K562 (cell line): ENCODE measurements around the gene TINAG. TPM values are rescaled to one million over a fixed set of nuclear protein-coding genes. Genes with fewer than 3 reads are reported as not detected.

ENCODE experiments used
- ATAC-seq: fragments of 200-7000 bp; cut with Tn5 transposase; 3 replicates; pipeline ENCODE4 v1.9.1; 2020; ENCODE audit warnings: moderate library complexity
- BruUV-seq: library from RNA; stranded (reverse); fragments of 400-500 nt; replicated peaks from 2 replicates; lab custom pipeline; 2021; lab: Mats Ljungman, UMichigan
- CTCF ChIA-PET: fragments of 300-600 bp; formaldehyde crosslinking; extraction: SDS; loops from one replicate; lab custom pipeline; 2021; ENCODE audit warnings: low intra/inter-chr PET ratio; lab: Yijun Ruan, JAX
- POLR2A ChIA-PET: fragments of 300-600, 350-650 bp; sonication (Branson Sonifier 250); formaldehyde crosslinking; extraction: SDS; loops from one replicate; lab custom pipeline; 2021; ENCODE audit warnings: antibody characterized with exemption, inconsistent platforms; lab: Yijun Ruan, JAX
- DNase-seq, 4 experiments: peaks; one replicate each; pipeline versions ENCODE4 v3.0.0 to v3.0.0-alpha.2; 2011 to 2018; ENCODE audit warnings: low spot score in 3 of 4, mixed read lengths in 3 of 4; ENCODE audit errors: extremely low read depth in 1 of 4
- FAIRE-seq: peaks from 2 replicates; lab custom pipeline; 2011; peaks lifted over from hg19 to GRCh38; lab: Jason Lieb, UNC
- H2AFZ ChIP-seq: 2 replicates; pipeline ENCODE4 v1.6.0; 2011; ENCODE audit warnings: low read depth, low read length, control low read depth, inconsistent platforms
- H3K27ac ChIP-seq: fragments of 200-600 bp; 3 replicates; pipeline ENCODE4 v1.8.0; 2011; ENCODE audit warnings: low read depth, mild to moderate bottlenecking, control low read depth, inconsistent platforms, low read length, moderate library complexity, mixed read lengths; ENCODE audit errors: extremely low read depth
- H3K27me3 ChIP-seq, 2 experiments: fragments of 300-600 bp in 1 of 2; 2 replicates in 1 of 2; 3 replicates in 1 of 2; pipeline versions ENCODE4 v1.6.0 to v1.8.0; 2011; ENCODE audit warnings: inconsistent platforms in 2 of 2, low read length in 2 of 2, mild to moderate bottlenecking in 1 of 2, mixed read lengths in 1 of 2, moderate library complexity in 1 of 2; ENCODE audit not compliant: control insufficient read depth in 2 of 2, insufficient read depth in 2 of 2
- H3K36me3 ChIP-seq: fragments of 300-600 bp; 3 replicates; pipeline ENCODE4 v1.8.0; 2011; ENCODE audit warnings: mild to moderate bottlenecking, low read length, inconsistent platforms; ENCODE audit not compliant: control insufficient read depth, insufficient read depth
- H3K4me1 ChIP-seq, 2 experiments: fragments of 200-600 bp in 1 of 2; replicated peaks in 1 of 2; 2 replicates in 1 of 2; 3 replicates in 1 of 2; pipeline versions ENCODE4 v1.5.1 to v1.8.0; 2011; ENCODE audit warnings: inconsistent platforms in 2 of 2, low read length in 2 of 2, mild to moderate bottlenecking in 1 of 2, mixed read lengths in 1 of 2, moderate library complexity in 1 of 2; ENCODE audit not compliant: control insufficient read depth in 2 of 2, insufficient read depth in 2 of 2
- H3K4me2 ChIP-seq: 2 replicates; pipeline ENCODE4 v1.6.1; 2011; ENCODE audit warnings: low read length, control low read depth, inconsistent platforms, mixed read lengths; ENCODE audit not compliant: insufficient read depth
- H3K4me3 ChIP-seq: fragments of 200-600 bp; sonication (generic), shearing (Covaris generic); 2 replicates; pipeline ENCODE4 v1.5.1; 2016; ENCODE audit warnings: control low read depth, inconsistent platforms
- H3K79me2 ChIP-seq: fragments of 200-600 bp; 3 replicates; pipeline ENCODE4 v1.8.0; 2011; ENCODE audit warnings: low read length, inconsistent platforms; ENCODE audit not compliant: control insufficient read depth, insufficient read depth
- H3K9ac ChIP-seq, 2 experiments: 2 replicates each; pipeline versions ENCODE4 v1.6.0 to v1.6.1; 2011; ENCODE audit warnings: low read depth in 2 of 2, low read length in 2 of 2, control low read depth in 1 of 2, inconsistent platforms in 1 of 2, mild to moderate bottlenecking in 1 of 2, mixed read lengths in 1 of 2; ENCODE audit not compliant: insufficient read depth in 1 of 2
- H3K9me1 ChIP-seq: one replicate; pipeline ENCODE4 v1.6.0; 2011; ENCODE audit warnings: inconsistent platforms, mild to moderate bottlenecking, low read length, moderate library complexity; ENCODE audit not compliant: control insufficient read depth, insufficient read depth
- H3K9me3 ChIP-seq: replicated peaks from 2 replicates; pipeline ENCODE4 v1.5.1; 2011; ENCODE audit warnings: low read depth, low read length, inconsistent platforms; ENCODE audit not compliant: control insufficient read depth, insufficient read depth
- H4K20me1 ChIP-seq: replicated peaks from 2 replicates; pipeline ENCODE4 v1.6.1; 2011; ENCODE audit warnings: low read length, inconsistent platforms, mixed read lengths; ENCODE audit not compliant: control insufficient read depth, insufficient read depth
- CBFA2T2 ChIP-seq: fragments of 450-650 bp; conservative IDR thresholded peaks from 2 replicates; pipeline ENCODE4 v1.6.1; 2017; ENCODE audit warnings: mild to moderate bottlenecking
- CC2D1A ChIP-seq: fragments of 450-650 bp; IDR thresholded peaks from 2 replicates; pipeline ENCODE4 v1.6.1; 2017; ENCODE audit warnings: mild to moderate bottlenecking
- GABPA ChIP-seq: fragments of 200-800 bp; sonication (Bioruptor generic); conservative IDR thresholded peaks from 2 replicates; pipeline ENCODE4 v1.6.1; 2016; ENCODE audit warnings: low read depth, missing genetic modification characterization, missing compliant biosample characterization
- HNRNPK ChIP-seq: fragments of 200-400 bp; formaldehyde crosslinking; IDR thresholded peaks from one replicate; pipeline ENCODE4 v1.6.1; 2018; ENCODE audit warnings: mild to moderate bottlenecking, low read depth, low read length; ENCODE audit not compliant: poor library complexity, severe bottlenecking
- MAFK ChIP-seq: IDR thresholded peaks from 2 replicates; pipeline ENCODE4 v1.6.1; 2011; ENCODE audit warnings: low read length, improper control_type of control experiment
- PCBP1 ChIP-seq: fragments of 200-400 bp; formaldehyde crosslinking; IDR thresholded peaks from 2 replicates; pipeline ENCODE4 v1.6.1; 2018; ENCODE audit warnings: mild to moderate bottlenecking, low read depth, low read length; ENCODE audit not compliant: poor library complexity, severe bottlenecking
- TCF7L2 ChIP-seq: fragments of 150-350 bp; IDR thresholded peaks from 2 replicates; pipeline ENCODE4 v1.6.1; 2016; ENCODE audit warnings: low read depth, mild to moderate bottlenecking, low read length, moderate library complexity
- ZNF232 ChIP-seq: sonication (generic); formaldehyde crosslinking; IDR thresholded peaks from 2 replicates; pipeline ENCODE4 v1.8.0; 2022; ENCODE audit warnings: mild to moderate bottlenecking, missing genetic modification reagents
- ZNF583 ChIP-seq: fragments of 250-450 bp; sonication (Bioruptor Pico); IDR thresholded peaks from 2 replicates; pipeline ENCODE4 v1.4.0; 2020
- ZSCAN29 ChIP-seq: fragments of 450-650 bp; IDR thresholded peaks from 2 replicates; pipeline ENCODE4 v1.6.1; 2017
- WGBS: fragments of 100-300 bp; shearing (Covaris generic); methylation state at CpG from one replicate; pipeline ENCODE4 v1.1.6; 2016; ENCODE audit warnings: low coverage, mixed read lengths; ENCODE audit not compliant: insufficient coverage; ENCODE audit errors: missing lambda C conversion rate; 5-methylcytosine and 5-hydroxymethylcytosine counted together
- in situ Hi-C: fragments of 300-500 bp; cut with MboI; formaldehyde crosslinking; loops from 4 replicates; pipeline ENCODE4 v1.15.0; 2018; ENCODE audit warnings: inconsistent platforms, mixed read lengths
- intact Hi-C: fragments of 100-400 bp; cut with micrococcal nuclease; formaldehyde crosslinking; loops from 2 replicates; pipeline ENCODE4 v1.14.2; 2022
- polyA plus RNA-seq, 8 experiments: library from polyadenylated mRNA; depleted of rRNA in 4 of 8; stranded (reverse) in 5 of 8; unstranded in 3 of 8; fragments of >200 nt; fragmentation: Nextera tagmentation in 2 of 8; fragmentation: Illumina TruSeq in 1 of 8; extraction: Ambion mirVana in 2 of 8; extraction: Trizol in 1 of 8; gene quantifications; 2 replicates each; pipeline versions ENCODE4 v1.2.1 to v1.2.3, GENCODE V29; 2011 to 2014; ENCODE audit warnings: inconsistent platforms in 1 of 8, missing spikeins in 1 of 8
- total RNA-seq, 7 experiments: library from RNA; depleted of rRNA in 6 of 7; stranded (reverse); fragments of >200 nt in 6 of 7; fragmentation: Illumina TruSeq in 2 of 7; extraction: Trizol in 2 of 7; gene quantifications; 2 replicates each; pipeline versions ENCODE4 v1.2.1 to v1.2.3, GENCODE V29; 2011 to 2021; ENCODE audit warnings: low replicate concordance in 1 of 7
- TF ChIP-seq, protein P1 (sequence below): fragments of 450-650 bp; formaldehyde crosslinking; IDR thresholded peaks from 2 replicates; pipeline ENCODE4 v1.4.0; 2020; ENCODE audit warnings: mild to moderate bottlenecking, mixed read lengths
- TF ChIP-seq, protein P2 (sequence below): fragments of 250-450 bp; sonication (Bioruptor Pico); IDR thresholded peaks from 2 replicates; pipeline ENCODE4 v1.5.0; 2020; ENCODE audit warnings: mild to moderate bottlenecking
- TF ChIP-seq, protein P3 (sequence below), 2 experiments: IDR thresholded peaks; 2 replicates each; pipeline ENCODE4 v1.6.1; 2011; ENCODE audit warnings: borderline replicate concordance in 1 of 2, control low read depth in 1 of 2, low read depth in 1 of 2, low read length in 1 of 2, mild to moderate bottlenecking in 1 of 2, mixed read lengths in 1 of 2, moderate library complexity in 1 of 2; ENCODE audit not compliant: insufficient read depth in 1 of 2, insufficient read length in 1 of 2, poor library complexity in 1 of 2, severe bottlenecking in 1 of 2; ENCODE audit errors: extremely low read depth in 1 of 2

The TINAG gene
- total and polyA plus RNA-seq, 9 of the 15 experiments (the other 6 are each of a cell fraction or from before 2014, with no cell fraction given) = not detected

GRCh38 chr6:54428431-54428830 is 120.2 kb downstream of the TINAG start:
- Histone ChIP-seq H3K9me1 (no peaks in the 10 kb centered on the region), H3K4me1 (no peaks in the 10 kb centered on the region), H3K27ac (no peak overlapping the region), H2AFZ (no peak overlapping the region), H3K9ac (no peak overlapping the region), H3K36me3 (no peaks in the 10 kb centered on the region), H3K9me3 (no peaks in the 10 kb centered on the region), H3K79me2 (no peaks in the 10 kb centered on the region), H3K4me2 (no peak overlapping the region), H3K27me3 (no peaks in the 10 kb centered on the region), H4K20me1 (no peaks in the 10 kb centered on the region), H3K4me3 (no peak overlapping the region)
- 0% methylated on average over 1 of the region's 1 CpG for WGBS
- no peak for DNase-seq
- no peak for ATAC-seq
- intact Hi-C loops = no loop called here
- no TSS peak for BruUV-seq
- no peak for FAIRE-seq
- ChIA-PET POLR2A (no interaction called here), CTCF (no interaction called here)
- TF ChIP-seq ZNF232 (CRISPR knock-in tag) (no peak), MAFK (no peak)
- TF ChIP-seq, protein P1, sequence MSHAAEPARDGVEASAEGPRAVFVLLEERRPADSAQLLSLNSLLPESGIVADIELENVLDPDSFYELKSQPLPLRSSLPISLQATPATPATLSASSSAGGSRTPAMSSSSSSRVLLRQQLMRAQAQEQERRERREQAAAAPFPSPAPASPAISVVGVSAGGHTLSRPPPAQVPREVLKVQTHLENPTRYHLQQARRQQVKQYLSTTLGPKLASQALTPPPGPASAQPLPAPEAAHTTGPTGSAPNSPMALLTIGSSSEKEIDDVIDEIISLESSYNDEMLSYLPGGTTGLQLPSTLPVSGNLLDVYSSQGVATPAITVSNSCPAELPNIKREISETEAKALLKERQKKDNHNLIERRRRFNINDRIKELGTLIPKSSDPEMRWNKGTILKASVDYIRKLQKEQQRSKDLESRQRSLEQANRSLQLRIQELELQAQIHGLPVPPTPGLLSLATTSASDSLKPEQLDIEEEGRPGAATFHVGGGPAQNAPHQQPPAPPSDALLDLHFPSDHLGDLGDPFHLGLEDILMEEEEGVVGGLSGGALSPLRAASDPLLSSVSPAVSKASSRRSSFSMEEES = peak; percentile 51
- in situ Hi-C loops = no loop called here

DNA sequence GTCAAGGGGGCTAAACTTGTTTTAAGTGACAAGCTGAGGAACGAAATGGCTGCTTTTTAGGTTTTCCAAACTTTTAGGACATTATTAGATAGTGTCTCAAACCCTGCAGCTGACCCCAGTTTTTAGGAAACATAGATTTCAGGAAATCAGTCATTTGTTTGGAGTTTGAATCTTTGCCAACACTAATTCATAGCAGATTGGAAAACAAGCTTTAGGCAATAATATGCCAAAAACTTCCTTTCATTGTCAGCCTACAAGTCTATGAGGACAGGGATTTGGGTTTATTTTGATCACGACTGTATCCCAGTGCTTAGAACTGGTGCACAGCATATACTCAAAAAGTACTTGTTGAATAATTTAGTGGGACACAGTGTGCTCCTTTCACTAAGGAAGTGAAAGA is 123.2 kb downstream of the TINAG start:
- ChIA-PET POLR2A (no interaction called here), CTCF (no interaction called here)
- Histone ChIP-seq H3K4me3 (no peak overlapping the region), H3K9me3 (no peaks in the 10 kb centered on the region), H3K27me3 (no peaks in the 10 kb centered on the region), H3K9me1 (no peaks in the 10 kb centered on the region), H3K9ac (no peak overlapping the region), H3K79me2 (no peaks in the 10 kb centered on the region), H4K20me1 (no peaks in the 10 kb centered on the region), H3K4me2 (no peak overlapping the region), H3K27ac (no peak overlapping the region), H3K4me1 (no peaks in the 10 kb centered on the region), H2AFZ (no peak overlapping the region), H3K36me3 (no peaks in the 10 kb centered on the region)
- ATAC-seq (no peak), DNase-seq (no peak), FAIRE-seq (no peak)
- WGBS = 0% methylated on average over 2 of the region's 2 CpGs
- in situ Hi-C loops = no loop called here
- TF ChIP-seq CBFA2T2 (no peak), CC2D1A (no peak), GABPA (tag) (no peak), PCBP1 (no peak), TCF7L2 (no peak), ZNF583 (CRISPR knock-in tag) (no peak), HNRNPK (no peak), ZSCAN29 (no peak)
- TF ChIP-seq, protein P2, sequence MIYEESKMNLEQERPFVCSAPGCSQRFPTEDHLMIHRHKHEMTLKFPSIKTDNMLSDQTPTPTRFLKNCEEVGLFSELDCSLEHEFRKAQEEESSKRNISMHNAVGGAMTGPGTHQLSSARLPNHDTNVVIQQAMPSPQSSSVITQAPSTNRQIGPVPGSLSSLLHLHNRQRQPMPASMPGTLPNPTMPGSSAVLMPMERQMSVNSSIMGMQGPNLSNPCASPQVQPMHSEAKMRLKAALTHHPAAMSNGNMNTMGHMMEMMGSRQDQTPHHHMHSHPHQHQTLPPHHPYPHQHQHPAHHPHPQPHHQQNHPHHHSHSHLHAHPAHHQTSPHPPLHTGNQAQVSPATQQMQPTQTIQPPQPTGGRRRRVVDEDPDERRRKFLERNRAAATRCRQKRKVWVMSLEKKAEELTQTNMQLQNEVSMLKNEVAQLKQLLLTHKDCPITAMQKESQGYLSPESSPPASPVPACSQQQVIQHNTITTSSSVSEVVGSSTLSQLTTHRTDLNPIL (CRISPR knock-in tag) = no peak
- TF ChIP-seq, protein P3, sequence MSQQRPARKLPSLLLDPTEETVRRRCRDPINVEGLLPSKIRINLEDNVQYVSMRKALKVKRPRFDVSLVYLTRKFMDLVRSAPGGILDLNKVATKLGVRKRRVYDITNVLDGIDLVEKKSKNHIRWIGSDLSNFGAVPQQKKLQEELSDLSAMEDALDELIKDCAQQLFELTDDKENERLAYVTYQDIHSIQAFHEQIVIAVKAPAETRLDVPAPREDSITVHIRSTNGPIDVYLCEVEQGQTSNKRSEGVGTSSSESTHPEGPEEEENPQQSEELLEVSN (IDR thresholded peaks at IDR 0.05; ENCODE audit: borderline replicate concordance in 1 of 2, extremely low read depth in 1 of 2, insufficient read depth in 1 of 2, insufficient read length in 1 of 2, low read depth in 1 of 2, low read length in 1 of 2, poor library complexity in 1 of 2, severe bottlenecking in 1 of 2) = no peak
- BruUV-seq = no TSS peak
- intact Hi-C loops = no loop called here
